Measurements from ENCODE around the gene ADA. TPM values are rescaled to one million over a fixed set of nuclear protein-coding genes. Genes with fewer than 3 reads are reported as not detected.

Gene ADA
- total and polyA plus RNA-seq, 8 donors = 2.3 to 165 (median 40.3) TPM

- Histone ChIP-seq H3K27ac (peak overlapping the region; percentile 29 to 87 (median 81)), H3K4me3 (peak overlapping the region in 2 of 4 donors; percentile 13 to 44), H3K9me3 (no peaks in the 10 kb centered on the region), H3K36me3 (peaks cover 10 to 16% (median 16%) of the 10 kb centered on the region in 4 donors), H3K27me3 (no peaks in the 10 kb centered on the region), H3K4me1 (peaks cover 14 to 49% (median 35%) of the 10 kb centered on the region in 4 donors)
- intact Hi-C loops (cut with DNase I; ENCODE audit: low total_unique reads) = no loop called here
- peak in 1 of 2 donors; percentile 63 for DNase-seq
- TF ChIP-seq, protein P1, sequence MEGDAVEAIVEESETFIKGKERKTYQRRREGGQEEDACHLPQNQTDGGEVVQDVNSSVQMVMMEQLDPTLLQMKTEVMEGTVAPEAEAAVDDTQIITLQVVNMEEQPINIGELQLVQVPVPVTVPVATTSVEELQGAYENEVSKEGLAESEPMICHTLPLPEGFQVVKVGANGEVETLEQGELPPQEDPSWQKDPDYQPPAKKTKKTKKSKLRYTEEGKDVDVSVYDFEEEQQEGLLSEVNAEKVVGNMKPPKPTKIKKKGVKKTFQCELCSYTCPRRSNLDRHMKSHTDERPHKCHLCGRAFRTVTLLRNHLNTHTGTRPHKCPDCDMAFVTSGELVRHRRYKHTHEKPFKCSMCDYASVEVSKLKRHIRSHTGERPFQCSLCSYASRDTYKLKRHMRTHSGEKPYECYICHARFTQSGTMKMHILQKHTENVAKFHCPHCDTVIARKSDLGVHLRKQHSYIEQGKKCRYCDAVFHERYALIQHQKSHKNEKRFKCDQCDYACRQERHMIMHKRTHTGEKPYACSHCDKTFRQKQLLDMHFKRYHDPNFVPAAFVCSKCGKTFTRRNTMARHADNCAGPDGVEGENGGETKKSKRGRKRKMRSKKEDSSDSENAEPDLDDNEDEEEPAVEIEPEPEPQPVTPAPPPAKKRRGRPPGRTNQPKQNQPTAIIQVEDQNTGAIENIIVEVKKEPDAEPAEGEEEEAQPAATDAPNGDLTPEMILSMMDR (IDR thresholded peaks at IDR 0.05) = no peak
- no peak for TF ChIP-seq POLR2A (IDR thresholded peaks at IDR 0.05)
- TF ChIP-seq POLR2AphosphoS5 (IDR thresholded peaks at IDR 0.05) = no peak
- TF ChIP-seq EP300 (IDR thresholded peaks at IDR 0.05) = no peak
- 65 to 83% (median 80%) methylated on average over 3 of the region's 3 CpGs for WGBS, 5 donors
Measured at GRCh38 chr20:44586289-44586911, 65.1 kb downstream of the ADA start.

DNA sequence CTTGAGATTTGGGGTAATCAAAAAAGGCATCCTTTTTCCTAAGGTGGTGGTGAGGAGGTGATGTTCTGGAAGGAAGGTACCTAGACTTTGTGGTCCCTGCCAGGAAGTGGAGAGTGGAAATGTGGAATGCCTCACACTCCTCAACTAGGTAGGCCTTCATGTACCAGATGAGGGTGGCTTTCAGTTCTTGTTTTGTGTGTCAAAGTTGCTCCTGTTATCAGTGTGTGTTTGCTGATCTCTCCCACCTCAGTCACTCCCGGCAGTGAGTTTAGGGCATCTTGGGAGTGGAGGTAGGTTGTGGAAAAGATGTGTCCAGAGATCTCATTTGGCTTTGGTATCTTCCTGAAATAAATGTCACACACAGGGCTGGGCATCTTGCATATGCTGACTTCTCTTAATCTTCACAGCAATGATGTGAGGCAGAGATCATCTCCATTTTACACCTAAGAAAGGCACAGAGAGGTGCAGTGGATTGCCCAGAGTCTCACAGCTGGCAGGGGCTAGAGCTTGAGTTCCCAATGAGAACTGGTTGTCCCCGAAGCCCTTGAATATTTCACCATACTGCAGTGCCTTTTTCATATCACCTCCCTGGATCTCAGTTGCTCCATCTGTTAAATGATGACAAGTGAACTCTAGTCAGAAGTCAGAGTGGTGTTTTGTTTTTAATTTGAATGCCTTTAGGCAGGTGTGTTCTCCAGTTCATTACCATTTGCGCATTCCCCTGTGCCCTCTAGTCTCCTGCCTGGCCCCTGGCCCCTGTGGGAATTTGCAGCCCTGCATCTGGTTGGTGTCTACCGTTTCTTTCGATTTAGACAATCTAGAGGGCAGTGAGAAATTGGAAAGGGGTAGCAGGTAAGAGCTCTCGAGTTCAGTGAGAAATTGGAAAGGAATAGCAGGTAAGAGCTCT is 66.2 kb downstream of the ADA start:
- 76 to 84% (median 80%) methylated on average over 6 of the region's 6 CpGs for WGBS, 5 donors
- H3K27ac ChIP-seq = peak overlapping the region in 4 of 5 donors; percentile 74 to 87 (median 84)
- no peak for DNase-seq
- H3K4me3 ChIP-seq = peak overlapping the region in 3 of 4 donors; percentile 36 to 44 (median 43)
- intact Hi-C loops (cut with DNase I; ENCODE audit: low total_unique reads) = no loop called here
- TF ChIP-seq POLR2A (IDR thresholded peaks at IDR 0.05) (no peak), POLR2AphosphoS5 (IDR thresholded peaks at IDR 0.05) (no peak), EP300 (IDR thresholded peaks at IDR 0.05) (no peak)
- no peaks in the 10 kb centered on the region for H3K9me3 ChIP-seq
- no peaks in the 10 kb centered on the region for H3K27me3 ChIP-seq
- H3K4me1 ChIP-seq = peaks cover 14 to 60% (median 41%) of the 10 kb centered on the region in 4 donors
- H3K36me3 ChIP-seq = peaks cover 5 to 6% (median 5%) of the 10 kb centered on the region in 4 donors

GRCh38 chr20:44584162-44584561 is 67.3 kb downstream of the ADA start:
- intact Hi-C loops (cut with DNase I; ENCODE audit: low total_unique reads) = no loop called here
- H3K4me3 ChIP-seq = peak overlapping the region; percentile 36 to 44 (median 40)
- DNase-seq = no peak
- 75 to 85% (median 80%) methylated on average over 4 of the region's 4 CpGs for WGBS, 5 donors
- H3K36me3 ChIP-seq = no peaks in the 10 kb centered on the region
- no peaks in the 10 kb centered on the region for H3K27me3 ChIP-seq
- peak overlapping the region in 4 of 5 donors; percentile 74 to 87 (median 84) for H3K27ac ChIP-seq
- H3K9me3 ChIP-seq = no peaks in the 10 kb centered on the region
- peaks cover 14 to 66% (median 44%) of the 10 kb centered on the region in 4 donors for H3K4me1 ChIP-seq
- TF ChIP-seq POLR2A (IDR thresholded peaks at IDR 0.05) (no peak), EP300 (IDR thresholded peaks at IDR 0.05) (no peak), POLR2AphosphoS5 (IDR thresholded peaks at IDR 0.05) (no peak)
- TF ChIP-seq, protein P1 (IDR thresholded peaks at IDR 0.05) = no peak

- intact Hi-C loops (cut with DNase I; ENCODE audit: low total_unique reads) = no loop called here
- H3K4me3 ChIP-seq = peak overlapping the region; percentile 36 to 44 (median 40)
Measured at GRCh38 chr20:44583157-44583556, 68.3 kb downstream of the ADA start.

More at GRCh38 chr20:44583157-44583556, 68.3 kb downstream of the ADA start:
- no peaks in the 10 kb centered on the region for H3K36me3 ChIP-seq
- TF ChIP-seq POLR2AphosphoS5 (IDR thresholded peaks at IDR 0.05) = no peak
- TF ChIP-seq EP300 (IDR thresholded peaks at IDR 0.05) = no peak
- no peak for TF ChIP-seq POLR2A (IDR thresholded peaks at IDR 0.05)
- TF ChIP-seq, protein P1 (IDR thresholded peaks at IDR 0.05) = no peak
- no peaks in the 10 kb centered on the region for H3K27me3 ChIP-seq
- DNase-seq = no peak
- H3K4me1 ChIP-seq = peaks cover 14 to 65% (median 44%) of the 10 kb centered on the region in 4 donors
- peak overlapping the region in 4 of 5 donors; percentile 74 to 87 (median 84) for H3K27ac ChIP-seq
- WGBS, 5 donors = 67 to 77% (median 73%) methylated on average over 1 of the region's 1 CpG
- H3K9me3 ChIP-seq = no peaks in the 10 kb centered on the region
